ENCODE measurements around the gene CYP51A1.

The CYP51A1 gene

GRCh38 chr7:92141161-92141560, 6.9 kb upstream of the CYP51A1 start:
- Histone ChIP-seq H3K27ac (ENCODE audit: low read depth, low read length) (no peak overlapping the region), H3K36me3 (ENCODE audit: control insufficient read depth, low read length) (no peaks in the 10 kb centered on the region), H3K9me2 (replicated peaks; ENCODE audit: control insufficient read depth, low read length) (no peaks in the 10 kb centered on the region), H3F3A (ENCODE audit: control insufficient read depth, insufficient read depth) (0 out of 2 replicates have a peak, but pooled peaks cover 3% of the 10 kb centered on the region), H3K4me1 (ENCODE audit: control insufficient read depth, low read length) (peaks cover 3% of the 10 kb centered on the region), H3K9me3 (ENCODE audit: control insufficient read depth, insufficient read depth, low read length) (peaks cover 5% of the 10 kb centered on the region; the same call in 1 of the 2 replicates), H3K79me2 (ENCODE audit: control insufficient read depth, low read length) (no peaks in the 10 kb centered on the region), H3K4me3 (ENCODE audit: low read length) (no peak overlapping the region), H3K4me2 (ENCODE audit: low read length) (no peak overlapping the region), H4K20me1 (ENCODE audit: control insufficient read depth, insufficient read depth, low read depth, low read length) (no peaks in the 10 kb centered on the region), H3K27me3 (ENCODE audit: control insufficient read depth, low read length) (no peaks in the 10 kb centered on the region)
- TF ChIP-seq EZH2phosphoT487 (IDR thresholded peaks at IDR 0.05; ENCODE audit: borderline replicate concordance, low read length) = no peak
- no peak for TF ChIP-seq CTCF (IDR thresholded peaks at IDR 0.05; ENCODE audit: low read depth, low read length, poor library complexity, severe bottlenecking)

DNA sequence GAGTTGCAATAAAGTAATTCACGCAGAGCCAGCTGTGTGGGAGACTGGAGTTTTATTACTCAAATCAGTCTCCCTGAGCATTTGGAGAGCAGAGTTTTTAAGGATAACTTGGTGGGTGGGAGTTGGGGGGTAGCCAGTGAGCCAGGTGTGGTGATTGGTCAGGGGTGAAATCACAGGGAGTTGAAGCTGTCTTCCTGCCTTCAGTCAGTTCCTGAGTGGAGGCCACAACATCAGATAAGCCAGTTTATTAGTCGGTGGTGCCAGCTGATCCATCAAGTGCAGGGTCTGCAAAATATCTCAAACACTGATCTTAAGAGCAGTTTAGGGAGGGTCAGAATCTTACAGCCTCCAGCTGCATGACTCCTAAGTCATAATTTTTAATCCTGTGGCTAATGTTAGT, 3.3 kb upstream of the CYP51A1 start:
- no peak overlapping the region for H3K4me3 ChIP-seq (ENCODE audit: low read length)
- H3K9me3 ChIP-seq (ENCODE audit: control insufficient read depth, insufficient read depth, low read length) = peaks cover 5% of the 10 kb centered on the region; the same call in 1 of the 2 replicates
- H3K4me2 ChIP-seq (ENCODE audit: low read length) = no peak overlapping the region
- peaks cover 30% of the 10 kb centered on the region for H3K79me2 ChIP-seq (ENCODE audit: control insufficient read depth, low read length)
- no peaks in the 10 kb centered on the region for H3K9me2 ChIP-seq (replicated peaks; ENCODE audit: control insufficient read depth, low read length)
- peaks cover 12% of the 10 kb centered on the region for H4K20me1 ChIP-seq (ENCODE audit: control insufficient read depth, insufficient read depth, low read depth, low read length)
- H3K4me1 ChIP-seq (ENCODE audit: control insufficient read depth, low read length) = peaks cover 19% of the 10 kb centered on the region
- 0 out of 2 replicates have a peak, but pooled peaks cover 3% of the 10 kb centered on the region for H3F3A ChIP-seq (ENCODE audit: control insufficient read depth, insufficient read depth)
- no peak overlapping the region for H3K27ac ChIP-seq (ENCODE audit: low read depth, low read length)
- H3K36me3 ChIP-seq (ENCODE audit: control insufficient read depth, low read length) = peaks cover 16% of the 10 kb centered on the region
- TF ChIP-seq CTCF (IDR thresholded peaks at IDR 0.05; ENCODE audit: low read depth, low read length, poor library complexity, severe bottlenecking) (no peak), EZH2phosphoT487 (IDR thresholded peaks at IDR 0.05; ENCODE audit: borderline replicate concordance, low read length) (no peak)
- H3K27me3 ChIP-seq (ENCODE audit: control insufficient read depth, low read length) = no peaks in the 10 kb centered on the region

DNA sequence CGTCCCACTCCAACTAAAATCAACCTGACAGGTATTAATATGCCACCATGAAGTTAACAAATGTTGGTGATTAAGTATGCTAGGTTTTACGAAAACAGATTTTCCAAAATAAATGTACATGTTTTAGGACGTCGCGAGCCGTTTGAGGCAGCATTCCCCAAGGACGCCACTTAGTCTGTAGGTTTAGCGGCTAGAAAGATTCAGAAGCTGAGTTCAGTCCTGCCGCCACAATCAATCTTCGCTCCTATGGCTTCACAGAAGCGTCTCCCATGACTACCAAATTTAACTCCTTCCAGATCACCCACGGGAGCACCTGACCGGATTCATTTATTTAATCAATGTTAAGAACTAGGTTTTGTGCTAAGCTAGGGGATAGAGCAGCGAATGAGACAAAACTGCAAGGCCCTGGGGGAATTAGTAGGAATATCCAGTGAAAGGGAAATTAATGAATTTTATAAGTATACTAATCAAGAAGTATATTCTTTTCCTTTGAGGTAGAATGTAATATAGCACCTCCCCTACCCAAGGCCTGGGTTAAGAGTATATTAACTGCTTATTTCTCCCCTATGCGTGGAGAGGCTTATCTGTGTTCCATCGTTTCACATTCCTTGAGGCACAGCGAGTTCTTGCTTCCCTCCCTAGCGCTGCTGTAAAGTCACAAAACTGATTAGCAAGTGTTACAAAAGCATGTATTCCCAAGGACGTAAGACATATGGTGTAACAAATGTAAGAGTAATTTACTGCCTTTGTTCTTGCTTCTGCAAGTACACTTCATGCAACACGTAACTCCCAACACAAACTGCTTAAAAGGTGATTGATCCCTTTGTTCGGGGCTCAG, 994 bp upstream of the CYP51A1 start:
- peaks cover 3% of the 10 kb centered on the region; the same call in 1 of the 2 replicates for H3F3A ChIP-seq (ENCODE audit: control insufficient read depth, insufficient read depth)
- no peak for TF ChIP-seq EZH2phosphoT487 (IDR thresholded peaks at IDR 0.05; ENCODE audit: borderline replicate concordance, low read length)
- no peak for TF ChIP-seq CTCF (IDR thresholded peaks at IDR 0.05; ENCODE audit: low read depth, low read length, poor library complexity, severe bottlenecking)
- peaks cover 52% of the 10 kb centered on the region for H3K79me2 ChIP-seq (ENCODE audit: control insufficient read depth, low read length)
- peaks cover 5% of the 10 kb centered on the region; the same call in 1 of the 2 replicates for H3K9me3 ChIP-seq (ENCODE audit: control insufficient read depth, insufficient read depth, low read length)
- H3K4me1 ChIP-seq (ENCODE audit: control insufficient read depth, low read length) = peaks cover 42% of the 10 kb centered on the region
- peaks cover 39% of the 10 kb centered on the region for H3K36me3 ChIP-seq (ENCODE audit: control insufficient read depth, low read length)
- no peaks in the 10 kb centered on the region for H3K27me3 ChIP-seq (ENCODE audit: control insufficient read depth, low read length)
- H3K9me2 ChIP-seq (replicated peaks; ENCODE audit: control insufficient read depth, low read length) = no peaks in the 10 kb centered on the region
- H3K4me3 ChIP-seq (ENCODE audit: low read length) = peak overlapping the region; percentile 97
- H4K20me1 ChIP-seq (ENCODE audit: control insufficient read depth, insufficient read depth, low read depth, low read length) = peaks cover 34% of the 10 kb centered on the region
- peak overlapping the region; percentile 92 for H3K4me2 ChIP-seq (ENCODE audit: low read length)
- H3K27ac ChIP-seq (ENCODE audit: low read depth, low read length) = peak overlapping the region; percentile 87

Data from DOHH2 (cell line).